Neural cell (in vitro differentiated cells): Measurements from ENCODE around the gene ARFGAP1. TPM values are rescaled to one million over a fixed set of nuclear protein-coding genes. Genes with fewer than 3 reads are reported as not detected.

Source experiments
- H2AFZ ChIP-seq: fragments of 200-600, 300-800 bp; sonication (generic), shearing (Covaris generic); 2 replicates; pipeline ENCODE4 v1.6.0; 2014; ENCODE audit warnings: low read depth, mild to moderate bottlenecking, antibody characterized with exemption, low read length, moderate library complexity
- H3F3A ChIP-seq: fragments of 200-600 bp; shearing (Covaris generic); 2 replicates; pipeline ENCODE4 v1.6.1; 2016; ENCODE audit warnings: mild to moderate bottlenecking, moderate library complexity, mixed read lengths, antibody characterized with exemption, low read length; ENCODE audit not compliant: insufficient read depth, poor library complexity, severe bottlenecking
- H3K27ac ChIP-seq: fragments of 200-600, 300-800 bp; sonication (generic), shearing (Covaris generic); 2 replicates; pipeline ENCODE4 v1.5.1; 2014; ENCODE audit warnings: mild to moderate bottlenecking, low read length, moderate library complexity
- H3K27me3 ChIP-seq: fragments of 300-800, 200-600 bp; sonication (generic), shearing (Covaris generic); 2 replicates; pipeline ENCODE4 v1.6.0; 2014; ENCODE audit warnings: mild to moderate bottlenecking, low read depth, low read length, moderate library complexity; ENCODE audit not compliant: insufficient read depth
- H3K36me3 ChIP-seq: fragments of 300-800, 200-600 bp; sonication (generic), shearing (Covaris generic); 2 replicates; pipeline ENCODE4 v1.5.1; 2014; ENCODE audit warnings: mild to moderate bottlenecking, antibody characterized with exemption, low read length, moderate library complexity; ENCODE audit not compliant: insufficient read depth
- H3K4me2 ChIP-seq: fragments of 300-800, 200-600 bp; sonication (generic), shearing (Covaris generic); 2 replicates; pipeline ENCODE4 v1.6.0; 2014; ENCODE audit warnings: mild to moderate bottlenecking, low read length
- H3K4me3 ChIP-seq: fragments of 300-800, 200-600 bp; sonication (generic), shearing (Covaris generic); 2 replicates; pipeline ENCODE4 v1.5.1; 2014; ENCODE audit warnings: mild to moderate bottlenecking, low read length, moderate library complexity
- H3K79me2 ChIP-seq: fragments of 200-600 bp; shearing (Covaris generic); replicated peaks from 2 replicates; pipeline ENCODE4 v1.6.0; 2014; ENCODE audit warnings: mild to moderate bottlenecking, low read length, moderate library complexity; ENCODE audit not compliant: insufficient read depth
- H3K9ac ChIP-seq: fragments of 300-800, 200-600 bp; sonication (generic), shearing (Covaris generic); 2 replicates; pipeline ENCODE4 v1.6.1; 2016; ENCODE audit warnings: mild to moderate bottlenecking, low read length, mixed read lengths
- H3K9me2 ChIP-seq: fragments of 200-600 bp; shearing (Covaris generic); 2 replicates; pipeline ENCODE4 v1.6.1; 2016; ENCODE audit warnings: mild to moderate bottlenecking, low read length, mixed read lengths; ENCODE audit not compliant: insufficient read depth
- H3K9me3 ChIP-seq: fragments of 200-600, 300-800 bp; sonication (generic), shearing (Covaris generic); 2 replicates; pipeline ENCODE4 v1.6.1; 2016; ENCODE audit warnings: mild to moderate bottlenecking, mixed run types, low read length, moderate library complexity, mixed read lengths
- H4K20me1 ChIP-seq: fragments of 200-600 bp; shearing (Covaris generic); 2 replicates; pipeline ENCODE4 v1.6.1; 2016; ENCODE audit warnings: mild to moderate bottlenecking, mixed run types; ENCODE audit not compliant: insufficient read depth
- CTCF ChIP-seq: fragments of 450-650 bp; IDR thresholded peaks from 2 replicates; pipeline ENCODE4 v1.5.1; 2014; ENCODE audit warnings: antibody characterized with exemption, mild to moderate bottlenecking, moderate library complexity; ENCODE audit not compliant: poor library complexity, severe bottlenecking
- EP300 ChIP-seq: fragments of 450-650 bp; conservative IDR thresholded peaks from 2 replicates; pipeline ENCODE4 v1.6.1; 2014; ENCODE audit warnings: antibody characterized with exemption, mild to moderate bottlenecking, moderate library complexity; ENCODE audit not compliant: poor library complexity, severe bottlenecking
- MXI1 ChIP-seq: fragments of 450-650 bp; conservative IDR thresholded peaks from 2 replicates; pipeline ENCODE4 v1.6.1; 2014; ENCODE audit warnings: antibody characterized with exemption, mild to moderate bottlenecking; ENCODE audit not compliant: poor library complexity, severe bottlenecking
- POLR2AphosphoS5 ChIP-seq: IDR thresholded peaks from 2 replicates; pipeline ENCODE4 v1.6.1; 2012
- RAD21 ChIP-seq: fragments of 450-650 bp; conservative IDR thresholded peaks from 2 replicates; pipeline ENCODE4 v1.6.1; 2014; ENCODE audit warnings: antibody characterized with exemption, mild to moderate bottlenecking, moderate library complexity
- REST ChIP-seq: IDR thresholded peaks from 2 replicates; pipeline ENCODE4 v1.6.1; 2012; ENCODE audit warnings: borderline replicate concordance
- SMC3 ChIP-seq: fragments of 450-650 bp; conservative IDR thresholded peaks from 2 replicates; pipeline ENCODE4 v1.6.1; 2014; ENCODE audit warnings: antibody characterized with exemption, mild to moderate bottlenecking, moderate library complexity; ENCODE audit not compliant: poor library complexity
- TAF1 ChIP-seq: IDR thresholded peaks from 2 replicates; pipeline ENCODE4 v1.6.1; 2012; ENCODE audit warnings: low read depth
- polyA plus RNA-seq: library from polyadenylated mRNA; depleted of rRNA; stranded (reverse); fragments of >200 nt; gene quantifications from 2 replicates; pipeline ENCODE4 v1.2.3, GENCODE V29; 2014

The ARFGAP1 gene
- polyA plus RNA-seq, 1 donor from 2014 or later, result 70.2 TPM

- TF ChIP-seq TAF1, result no peak
- no peaks in the 10 kb centered on the region for H3K27me3 ChIP-seq
These were observed 29.9 kb upstream of the ARFGAP1 start for GRCh38 chr20:63242736-63243135.

GRCh38 chr20:63243604-63244247, 28.9 kb upstream of the ARFGAP1 start:
- TF ChIP-seq MXI1, result no peak
- TF ChIP-seq EP300, result no peak
- TF ChIP-seq RAD21, result no peak
- TF ChIP-seq CTCF, result no peak
- TF ChIP-seq REST, result no peak
- H3K79me2 ChIP-seq, result no peaks in the 10 kb centered on the region
- no peaks in the 10 kb centered on the region for H3K27me3 ChIP-seq
- no peaks in the 10 kb centered on the region for H3K9me3 ChIP-seq
- no peaks in the 10 kb centered on the region for H3K36me3 ChIP-seq
- H3F3A ChIP-seq, result no peaks in the 10 kb centered on the region
- H3K27ac ChIP-seq, result no peak overlapping the region
- H3K9me2 ChIP-seq, result no peaks in the 10 kb centered on the region
- H3K4me3 ChIP-seq, result no peak overlapping the region
- no peaks in the 10 kb centered on the region for H4K20me1 ChIP-seq
- no peak overlapping the region for H3K4me2 ChIP-seq
- no peak overlapping the region for H3K9ac ChIP-seq
- no peak overlapping the region for H2AFZ ChIP-seq

More at GRCh38 chr20:63242736-63243135, 29.9 kb upstream of the ARFGAP1 start:
- no peaks in the 10 kb centered on the region for H3F3A ChIP-seq
- H3K79me2 ChIP-seq, result no peaks in the 10 kb centered on the region
- H3K36me3 ChIP-seq, result no peaks in the 10 kb centered on the region
- H3K9ac ChIP-seq, result no peak overlapping the region
- H3K9me3 ChIP-seq, result no peaks in the 10 kb centered on the region
- H3K4me2 ChIP-seq, result no peak overlapping the region
- H3K27ac ChIP-seq, result no peak overlapping the region
- H2AFZ ChIP-seq, result no peak overlapping the region
- no peaks in the 10 kb centered on the region for H3K9me2 ChIP-seq
- no peak overlapping the region for H3K4me3 ChIP-seq
- H4K20me1 ChIP-seq, result no peaks in the 10 kb centered on the region

- H3K36me3 ChIP-seq, result no peaks in the 10 kb centered on the region
- no peaks in the 10 kb centered on the region for H3F3A ChIP-seq
- H3K4me2 ChIP-seq, result no peak overlapping the region
- H3K4me3 ChIP-seq, result no peak overlapping the region
- no peaks in the 10 kb centered on the region for H3K9me2 ChIP-seq
- H3K27me3 ChIP-seq, result no peaks in the 10 kb centered on the region
- no peak overlapping the region for H3K27ac ChIP-seq
- H2AFZ ChIP-seq, result no peak overlapping the region
- H3K79me2 ChIP-seq, result no peaks in the 10 kb centered on the region
- H3K9ac ChIP-seq, result no peak overlapping the region
- TF ChIP-seq MXI1, result no peak
- no peak for TF ChIP-seq POLR2AphosphoS5
- TF ChIP-seq REST, result no peak
- TF ChIP-seq SMC3, result no peak
- TF ChIP-seq TAF1, result no peak
- TF ChIP-seq EP300, result no peak
- no peak for TF ChIP-seq RAD21
- TF ChIP-seq CTCF, result no peak
- H3K9me3 ChIP-seq, result no peaks in the 10 kb centered on the region
- H4K20me1 ChIP-seq, result no peaks in the 10 kb centered on the region
These were observed 28.1 kb upstream of the ARFGAP1 start for GRCh38 chr20:63244468-63244867.
